GM23338 (cell line): ENCODE measurements around the gene HSF4. TPM values are rescaled to one million over a fixed set of nuclear protein-coding genes. Genes with fewer than 3 reads are reported as not detected.
A peak's percentile ranks its signal among the peaks of the same experiment; 100 is the strongest.

Experiments
- ATAC-seq: fragments of 200-7000 bp; cut with Tn5 transposase; 3 replicates; pipeline ENCODE4 v1.9.1; 2020
- DNase-seq: peaks from one replicate; pipeline ENCODE4 v3.0.0-alpha.2; 2015; ENCODE audit warnings: low spot score
- H2AFZ ChIP-seq: fragments of 200-600 bp; sonication (generic); 2 replicates; pipeline ENCODE4 v1.8.0; 2016; ENCODE audit warnings: antibody characterized with exemption, mild to moderate bottlenecking, moderate library complexity
- H3F3A ChIP-seq: fragments of 200-600 bp; sonication (generic); replicated peaks from 2 replicates; pipeline ENCODE4 v1.8.0; 2017; ENCODE audit warnings: antibody characterized with exemption, mixed run types, low read depth
- H3K27ac ChIP-seq: fragments of 200-600 bp; sonication (generic); 2 replicates; pipeline ENCODE4 v1.6.1; 2016; ENCODE audit warnings: low read depth
- H3K27me3 ChIP-seq: fragments of 200-600 bp; sonication (generic); 2 replicates; pipeline ENCODE4 v1.8.0; 2016; ENCODE audit warnings: mild to moderate bottlenecking, mixed run types, moderate library complexity; ENCODE audit not compliant: insufficient read depth
- H3K36me3 ChIP-seq: fragments of 200-600 bp; sonication (generic); 2 replicates; pipeline ENCODE4 v1.8.0; 2016; ENCODE audit warnings: mild to moderate bottlenecking; ENCODE audit not compliant: insufficient read depth
- H3K4me1 ChIP-seq: fragments of 200-600 bp; sonication (generic); 2 replicates; pipeline ENCODE4 v1.8.0; 2016; ENCODE audit warnings: mild to moderate bottlenecking, moderate library complexity; ENCODE audit not compliant: insufficient read depth
- H3K4me2 ChIP-seq: fragments of 200-600 bp; sonication (generic); 2 replicates; pipeline ENCODE4 v1.7.1; 2017; ENCODE audit warnings: mixed run types
- H3K4me3 ChIP-seq: fragments of 200-600 bp; sonication (generic); 2 replicates; pipeline ENCODE4 v1.6.1; 2016; ENCODE audit warnings: mixed run types
- H3K79me2 ChIP-seq: fragments of 200-600 bp; sonication (generic); replicated peaks from 2 replicates; pipeline ENCODE4 v1.8.0; 2017; ENCODE audit warnings: mild to moderate bottlenecking; ENCODE audit not compliant: insufficient read depth
- H3K9me2 ChIP-seq: fragments of 200-600 bp; sonication (generic); 2 replicates; pipeline ENCODE4 v1.8.0; 2017; ENCODE audit not compliant: insufficient read depth
- H4K20me1 ChIP-seq: fragments of 200-600 bp; sonication (generic); replicated peaks from 2 replicates; pipeline ENCODE4 v1.8.0; 2017; ENCODE audit warnings: mild to moderate bottlenecking; ENCODE audit not compliant: insufficient read depth
- H3K27ac Mint-ChIP-seq: 2 replicates; pipeline ENCODE4 v1.8.0; 2020; ENCODE audit warnings: inconsistent platforms, mild to moderate bottlenecking, moderate library complexity, mixed read lengths
- H3K27me3 Mint-ChIP-seq: 3 replicates; pipeline ENCODE4 v1.8.0; 2022; ENCODE audit warnings: low read depth, mild to moderate bottlenecking, moderate library complexity, mixed read lengths, inconsistent platforms; ENCODE audit not compliant: insufficient read depth, poor library complexity
- H3K36me3 Mint-ChIP-seq: 3 replicates; pipeline ENCODE4 v1.8.0; 2021; ENCODE audit warnings: low read depth, mild to moderate bottlenecking, inconsistent platforms, moderate library complexity, mixed read lengths
- H3K4me1 Mint-ChIP-seq: 3 replicates; pipeline ENCODE4 v1.8.0; 2020; ENCODE audit warnings: mild to moderate bottlenecking, inconsistent platforms, mixed read lengths
- H3K4me3 Mint-ChIP-seq: 3 replicates; pipeline ENCODE4 v1.8.0; 2021; ENCODE audit warnings: moderate library complexity, mild to moderate bottlenecking, inconsistent platforms, mixed read lengths
- H3K9me3 Mint-ChIP-seq: 3 replicates; pipeline ENCODE4 v1.8.0; 2020; ENCODE audit warnings: moderate library complexity, mild to moderate bottlenecking, inconsistent platforms, mixed read lengths
- CREB1 ChIP-seq: fragments of 250-450 bp; sonication (Bioruptor Pico); IDR thresholded peaks from 2 replicates; pipeline ENCODE4 v1.5.0; 2020; ENCODE audit warnings: low read depth, mild to moderate bottlenecking, moderate library complexity
- EZH2phosphoT487 ChIP-seq: fragments of 200-600 bp; sonication (generic); IDR thresholded peaks from one replicate; pipeline ENCODE4 v1.8.1; 2018; ENCODE audit warnings: antibody characterized with exemption; ENCODE audit not compliant: unreplicated experiment
- JUNB ChIP-seq: IDR thresholded peaks from one replicate; pipeline ENCODE4 v1.6.1; 2016; ENCODE audit warnings: antibody characterized with exemption; ENCODE audit not compliant: unreplicated experiment
- ZNF331 ChIP-seq: fragments of 250-450 bp; sonication (Bioruptor Pico); IDR thresholded peaks from 2 replicates; pipeline ENCODE4 v1.5.0; 2020; ENCODE audit warnings: low read depth, mild to moderate bottlenecking, moderate library complexity
- polyA plus RNA-seq: library from polyadenylated mRNA; unstranded; fragments of >200 nt; fragmentation: Nextera tagmentation; extraction: Ambion mirVana; gene quantifications from 2 replicates; pipeline ENCODE4 v1.2.1, GENCODE V29; 2016
- total RNA-seq: library from RNA; depleted of rRNA; stranded (reverse); fragments of >200 nt; shearing (Covaris generic); gene quantifications from 2 replicates; pipeline ENCODE4 v1.2.3, GENCODE V29; 2014
- TF ChIP-seq, protein P1 (sequence below): IDR thresholded peaks from 2 replicates; pipeline ENCODE4 v1.6.1; 2016; ENCODE audit warnings: antibody characterized with exemption
- TF ChIP-seq, protein P2 (sequence below), 2 experiments: fragments of 200-600 bp in 1 of 2; sonication (generic) in 1 of 2; conservative IDR thresholded peaks; 2 replicates each; pipeline versions ENCODE4 v1.5.1 to v1.6.1; 2016 to 2017; ENCODE audit warnings: antibody characterized with exemption in 2 of 2, low read depth in 2 of 2, mild to moderate bottlenecking in 2 of 2, moderate library complexity in 1 of 2

The HSF4 gene
- total and polyA plus RNA-seq, 2 experiments from 2014 or later: 0.19 to 1.3 TPM

DNA sequence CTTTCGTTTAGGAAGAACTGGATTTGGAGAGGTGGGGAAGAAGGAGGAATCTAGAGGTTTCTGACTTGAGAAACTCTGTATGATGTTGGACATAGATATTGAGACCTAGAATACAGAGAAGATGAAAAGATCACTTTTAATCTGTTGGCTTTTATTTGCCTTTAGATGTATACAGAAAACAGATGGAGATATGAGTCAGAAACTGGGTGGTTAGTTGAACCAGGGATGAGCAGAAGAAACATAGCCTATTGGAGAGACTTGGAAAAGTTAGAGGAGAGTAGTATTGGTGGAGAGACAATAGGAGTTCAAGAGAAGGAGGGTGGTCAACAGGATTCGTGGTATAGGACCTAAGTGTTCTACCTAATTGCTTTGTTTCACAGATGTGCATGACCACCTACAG, 49.8 kb upstream of the HSF4 start:
- Histone ChIP-seq H2AFZ (no peak overlapping the region), H4K20me1 (peaks cover 51% of the 10 kb centered on the region), H3F3A (no peaks in the 10 kb centered on the region; the same call in 1 of the 2 replicates), H3K4me2 (no peak overlapping the region), H3K36me3 (no peaks in the 10 kb centered on the region), H3K4me1 (peaks cover 18% of the 10 kb centered on the region), H3K27me3 (no peaks in the 10 kb centered on the region), H3K9me2 (no peaks in the 10 kb centered on the region), H3K79me2 (peaks cover 76% of the 10 kb centered on the region), H3K27ac (no peak overlapping the region), H3K4me3 (no peak overlapping the region)
- no peaks in the 10 kb centered on the region; the same call in 2 of the 3 replicates for H3K9me3 Mint-ChIP-seq
- peaks cover 2% of the 10 kb centered on the region for H3K27me3 Mint-ChIP-seq
- peaks cover 26% of the 10 kb centered on the region for H3K4me1 Mint-ChIP-seq
- no peak for ATAC-seq
- H3K36me3 Mint-ChIP-seq: no peaks in the 10 kb centered on the region; the same call in 2 of the 3 replicates
- TF ChIP-seq JUNB: no peak
- no peak for TF ChIP-seq EZH2phosphoT487
- TF ChIP-seq, protein P1, sequence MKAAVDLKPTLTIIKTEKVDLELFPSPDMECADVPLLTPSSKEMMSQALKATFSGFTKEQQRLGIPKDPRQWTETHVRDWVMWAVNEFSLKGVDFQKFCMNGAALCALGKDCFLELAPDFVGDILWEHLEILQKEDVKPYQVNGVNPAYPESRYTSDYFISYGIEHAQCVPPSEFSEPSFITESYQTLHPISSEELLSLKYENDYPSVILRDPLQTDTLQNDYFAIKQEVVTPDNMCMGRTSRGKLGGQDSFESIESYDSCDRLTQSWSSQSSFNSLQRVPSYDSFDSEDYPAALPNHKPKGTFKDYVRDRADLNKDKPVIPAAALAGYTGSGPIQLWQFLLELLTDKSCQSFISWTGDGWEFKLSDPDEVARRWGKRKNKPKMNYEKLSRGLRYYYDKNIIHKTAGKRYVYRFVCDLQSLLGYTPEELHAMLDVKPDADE: no peak
- H3K27ac Mint-ChIP-seq: no peak overlapping the region
- H3K4me3 Mint-ChIP-seq: no peak overlapping the region
- DNase-seq: no peak

DNA sequence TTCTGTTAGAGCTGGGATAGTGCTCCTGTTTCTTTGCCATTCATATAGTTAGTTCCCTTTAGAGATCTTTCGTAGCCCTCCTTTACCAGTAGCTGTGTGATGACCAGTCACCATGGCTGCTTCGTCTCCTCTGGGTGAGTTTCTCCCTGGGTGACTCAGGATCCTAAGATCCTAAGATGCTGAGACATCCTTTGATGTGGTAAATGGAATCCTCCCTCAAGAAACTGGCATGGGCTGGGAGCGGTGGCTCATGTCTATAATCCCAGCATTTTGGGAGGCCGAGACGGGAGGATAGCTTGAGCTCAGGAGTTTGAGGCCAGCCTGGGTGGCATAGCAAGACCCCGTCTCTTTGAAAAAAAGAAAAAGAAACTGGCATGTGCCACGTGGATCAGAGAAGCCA, 48.9 kb upstream of the HSF4 start:
- peaks cover 15% of the 10 kb centered on the region for H3K4me1 ChIP-seq
- peaks cover 69% of the 10 kb centered on the region for H3K79me2 ChIP-seq
- peak overlapping the region; percentile 42 for H3K4me2 ChIP-seq
- no peak for ATAC-seq
- Mint-ChIP-seq H3K27me3 (peaks cover 2% of the 10 kb centered on the region), H3K9me3 (no peaks in the 10 kb centered on the region), H3K4me1 (peaks cover 26% of the 10 kb centered on the region), H3K27ac (no peak overlapping the region), H3K4me3 (no peak overlapping the region), H3K36me3 (peaks cover 4% of the 10 kb centered on the region; the same call in 1 of the 3 replicates)
- H3F3A ChIP-seq: no peaks in the 10 kb centered on the region
- no peak for TF ChIP-seq CREB1 (CRISPR knock-in tag)
- no peak for TF ChIP-seq ZNF331
- no peaks in the 10 kb centered on the region; the same call in 1 of the 2 replicates for H3K36me3 ChIP-seq
- peaks cover 47% of the 10 kb centered on the region for H4K20me1 ChIP-seq
- H3K4me3 ChIP-seq: no peak overlapping the region
- no peaks in the 10 kb centered on the region for H3K9me2 ChIP-seq
- no peak overlapping the region for H2AFZ ChIP-seq
- no peak overlapping the region for H3K27ac ChIP-seq
- no peaks in the 10 kb centered on the region for H3K27me3 ChIP-seq
- DNase-seq: no peak

DNA sequence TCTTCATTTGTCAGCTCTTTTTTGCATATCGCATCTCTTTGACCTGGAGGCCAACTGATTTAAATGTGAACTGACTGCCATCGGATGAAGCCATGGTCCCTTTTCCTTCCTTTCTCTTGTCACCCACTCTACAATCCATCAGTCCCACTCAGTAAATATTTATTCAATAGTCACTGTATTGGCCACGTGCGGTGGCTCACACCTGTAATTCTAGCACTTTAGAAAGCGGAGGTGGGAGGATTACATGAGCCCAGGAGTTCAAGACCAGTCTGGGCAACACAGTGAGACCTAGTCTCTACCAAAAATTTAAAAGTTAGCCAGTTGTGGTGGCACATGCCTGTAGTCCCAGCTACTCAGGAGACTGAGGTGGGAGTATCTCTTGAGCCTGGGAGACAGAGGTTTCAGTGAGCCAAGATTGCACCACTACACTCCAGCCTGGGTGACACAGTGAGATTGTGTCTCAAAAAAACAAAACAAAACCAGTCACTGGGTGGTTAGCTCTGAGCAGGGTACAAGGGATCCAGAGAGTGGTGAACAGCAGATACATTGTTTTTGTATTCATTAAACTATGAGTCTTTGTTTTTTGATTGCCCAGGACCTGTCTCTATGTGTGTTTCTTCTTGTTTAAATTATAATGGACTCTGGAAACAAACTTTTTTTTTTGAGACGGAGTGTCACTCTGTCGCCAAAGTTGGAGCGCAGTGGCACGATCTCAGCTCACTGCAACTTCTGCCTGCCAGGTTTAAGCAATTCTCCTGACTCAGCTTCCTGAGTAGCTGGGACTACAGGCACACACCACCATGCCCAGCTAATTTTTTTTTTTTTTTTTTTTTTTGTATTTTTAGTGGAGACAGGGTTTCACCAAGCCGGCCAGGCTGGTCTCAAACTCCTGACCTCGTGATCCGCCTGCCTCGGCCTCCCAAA, 47.9 kb upstream of the HSF4 start:
- no peaks in the 10 kb centered on the region for H3K27me3 ChIP-seq
- H3K36me3 Mint-ChIP-seq: peaks cover 7% of the 10 kb centered on the region; the same call in 1 of the 3 replicates
- TF ChIP-seq, protein P1: no peak
- TF ChIP-seq JUNB: no peak
- TF ChIP-seq, protein P2, sequence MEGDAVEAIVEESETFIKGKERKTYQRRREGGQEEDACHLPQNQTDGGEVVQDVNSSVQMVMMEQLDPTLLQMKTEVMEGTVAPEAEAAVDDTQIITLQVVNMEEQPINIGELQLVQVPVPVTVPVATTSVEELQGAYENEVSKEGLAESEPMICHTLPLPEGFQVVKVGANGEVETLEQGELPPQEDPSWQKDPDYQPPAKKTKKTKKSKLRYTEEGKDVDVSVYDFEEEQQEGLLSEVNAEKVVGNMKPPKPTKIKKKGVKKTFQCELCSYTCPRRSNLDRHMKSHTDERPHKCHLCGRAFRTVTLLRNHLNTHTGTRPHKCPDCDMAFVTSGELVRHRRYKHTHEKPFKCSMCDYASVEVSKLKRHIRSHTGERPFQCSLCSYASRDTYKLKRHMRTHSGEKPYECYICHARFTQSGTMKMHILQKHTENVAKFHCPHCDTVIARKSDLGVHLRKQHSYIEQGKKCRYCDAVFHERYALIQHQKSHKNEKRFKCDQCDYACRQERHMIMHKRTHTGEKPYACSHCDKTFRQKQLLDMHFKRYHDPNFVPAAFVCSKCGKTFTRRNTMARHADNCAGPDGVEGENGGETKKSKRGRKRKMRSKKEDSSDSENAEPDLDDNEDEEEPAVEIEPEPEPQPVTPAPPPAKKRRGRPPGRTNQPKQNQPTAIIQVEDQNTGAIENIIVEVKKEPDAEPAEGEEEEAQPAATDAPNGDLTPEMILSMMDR (conservative IDR thresholded peaks at IDR 0.05; ENCODE audit: low read depth in 2 of 2): no peak

More for the DNA sequence above, 47.9 kb upstream of the HSF4 start:
- Histone ChIP-seq H3K4me2 (peak overlapping the region; percentile 42), H3K27ac (0 out of 2 replicates have a peak overlapping the region, but pooled peaks have one; percentile 59), H3K4me3 (no peak overlapping the region), H3F3A (no peaks in the 10 kb centered on the region), H3K79me2 (peaks cover 59% of the 10 kb centered on the region), H4K20me1 (peaks cover 40% of the 10 kb centered on the region), H3K4me1 (peaks cover 8% of the 10 kb centered on the region), H3K36me3 (no peaks in the 10 kb centered on the region; the same call in 1 of the 2 replicates), H2AFZ (no peak overlapping the region), H3K9me2 (no peaks in the 10 kb centered on the region)
- Mint-ChIP-seq H3K27me3 (no peaks in the 10 kb centered on the region), H3K27ac (no peak overlapping the region), H3K4me3 (no peak overlapping the region; the same call in 2 of the 3 replicates), H3K9me3 (no peaks in the 10 kb centered on the region; the same call in 2 of the 3 replicates), H3K4me1 (peaks cover 19% of the 10 kb centered on the region)
- DNase-seq (no peak), ATAC-seq (no peak)
